Esophagus (tissue), 2 donors: Measurements from ENCODE around the gene TMC1. TPM values are rescaled to one million over a fixed set of nuclear protein-coding genes. Genes with fewer than 3 reads are reported as not detected.

Source experiments
- H3K27ac ChIP-seq, 2 donors: one replicate each; pipeline ENCODE4 v1.5.1; 2013; ENCODE audit warnings: low read depth in 2 of 2, mild to moderate bottlenecking in 2 of 2, inconsistent platforms in 1 of 2, low read length in 1 of 2, moderate library complexity in 1 of 2
- H3K27me3 ChIP-seq, 2 donors: one replicate each; pipeline ENCODE4 v1.6.1; 2013; ENCODE audit warnings: low read length in 2 of 2, control low read depth in 1 of 2, mild to moderate bottlenecking in 1 of 2; ENCODE audit not compliant: insufficient read depth in 2 of 2, control insufficient read depth in 1 of 2
- H3K36me3 ChIP-seq, 2 donors: one replicate each; pipeline ENCODE4 v1.6.1; 2013; ENCODE audit warnings: low read length in 1 of 2; ENCODE audit not compliant: control insufficient read depth in 2 of 2, insufficient read depth in 2 of 2
- H3K4me1 ChIP-seq, 2 donors: one replicate each; pipeline ENCODE4 v1.6.1; 2013; ENCODE audit warnings: low read length in 1 of 2; ENCODE audit not compliant: control insufficient read depth in 2 of 2, insufficient read depth in 2 of 2
- H3K4me3 ChIP-seq, 2 donors: one replicate each; pipeline ENCODE4 v1.5.1; 2013; ENCODE audit warnings: low read length in 2 of 2, mild to moderate bottlenecking in 2 of 2, low read depth in 1 of 2, moderate library complexity in 1 of 2
- H3K9me3 ChIP-seq, 2 donors: one replicate each; pipeline ENCODE4 v1.6.1; 2013; ENCODE audit warnings: mild to moderate bottlenecking in 2 of 2, low read depth in 1 of 2, low read length in 1 of 2, moderate library complexity in 1 of 2; ENCODE audit not compliant: control insufficient read depth in 2 of 2, insufficient read depth in 1 of 2
- WGBS, 2 donors: extraction: QIAGEN DNeasy Blood & Tissue Kit; methylation state at CpG; one replicate each; pipeline ENCODE4 v1.1.7; 2013; 5-methylcytosine and 5-hydroxymethylcytosine counted together
- polyA plus RNA-seq, 2 donors: library from polyadenylated mRNA; stranded (reverse); fragments of 200-250 nt; gene quantifications; one replicate each; pipeline ENCODE4 v1.2.3, GENCODE V29; 2013
- donor health status: healthy with polysubstance abuse.
- donor health status: Bipolar disorder and iron deficiency.

Gene TMC1
- polyA plus RNA-seq, 2 donors, result 6.1 to 10.3 TPM

DNA sequence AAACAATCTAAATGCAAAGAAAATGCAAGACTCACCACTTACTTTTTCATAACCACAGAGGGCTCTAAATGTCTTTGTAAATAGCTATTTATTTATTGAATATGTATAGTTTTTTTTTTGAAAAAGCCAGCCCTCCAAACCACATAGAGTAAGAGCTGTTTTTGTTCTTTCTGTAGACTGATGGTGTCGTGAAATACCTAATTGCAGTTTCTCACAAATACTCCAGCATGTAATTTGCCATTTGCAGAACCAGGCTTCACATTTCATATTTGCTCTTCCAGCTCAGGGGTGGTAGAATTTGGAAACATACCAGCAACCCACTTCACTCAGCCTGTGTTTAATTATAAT is 159.8 kb downstream of the TMC1 start:
- no peaks in the 10 kb centered on the region for H3K36me3 ChIP-seq
- H3K4me3 ChIP-seq, result no peak overlapping the region
- no peak overlapping the region for H3K27ac ChIP-seq
- H3K4me1 ChIP-seq, result no peaks in the 10 kb centered on the region
- no peaks in the 10 kb centered on the region for H3K9me3 ChIP-seq
- no peaks in the 10 kb centered on the region for H3K27me3 ChIP-seq
- WGBS, 2 donors, result 63 to 67% methylated on average over 1 of the region's 1 CpG

- Histone ChIP-seq H3K9me3 (no peaks in the 10 kb centered on the region), H3K27ac (no peak overlapping the region), H3K36me3 (no peaks in the 10 kb centered on the region), H3K4me1 (no peaks in the 10 kb centered on the region), H3K27me3 (no peaks in the 10 kb centered on the region), H3K4me3 (no peak overlapping the region)
- WGBS, 2 donors, result 82 to 87% methylated on average over 2 of the region's 2 CpGs
Observed at GRCh38 chr9:72684615-72685014, 163.2 kb downstream of the TMC1 start.

- Histone ChIP-seq H3K36me3 (no peaks in the 10 kb centered on the region), H3K4me3 (no peak overlapping the region), H3K27me3 (no peaks in the 10 kb centered on the region), H3K9me3 (no peaks in the 10 kb centered on the region), H3K27ac (no peak overlapping the region), H3K4me1 (no peaks in the 10 kb centered on the region)
- WGBS, 2 donors, result 69 to 70% methylated on average over 2 of the region's 2 CpGs
Observed at GRCh38 chr9:72685911-72686310, 164.5 kb downstream of the TMC1 start.

DNA sequence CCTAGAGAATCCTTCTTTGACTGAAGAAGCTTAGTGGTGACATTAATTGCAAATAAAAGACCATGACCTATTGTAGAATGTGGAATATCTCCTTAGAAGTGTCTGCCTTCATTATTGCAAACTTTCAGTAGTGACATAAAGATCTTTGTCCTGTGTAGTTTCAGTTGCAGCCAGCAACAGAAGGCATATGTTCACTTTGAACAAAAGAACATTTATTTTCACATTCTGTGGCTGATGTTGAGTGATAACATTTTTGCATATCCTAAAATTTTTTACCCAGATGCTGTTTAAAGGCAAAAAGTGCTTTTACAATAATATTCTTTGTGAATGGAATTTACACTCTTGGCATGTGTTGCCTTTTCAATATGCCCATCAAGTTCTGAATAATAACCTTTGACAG is 165.9 kb downstream of the TMC1 start:
- Histone ChIP-seq H3K36me3 (no peaks in the 10 kb centered on the region), H3K27me3 (no peaks in the 10 kb centered on the region), H3K4me1 (no peaks in the 10 kb centered on the region), H3K9me3 (no peaks in the 10 kb centered on the region), H3K4me3 (no peak overlapping the region), H3K27ac (no peak overlapping the region)

GRCh38 chr9:72691671-72692070 is 170.3 kb downstream of the TMC1 start:
- Histone ChIP-seq H3K4me1 (no peaks in the 10 kb centered on the region), H3K4me3 (no peak overlapping the region), H3K27me3 (no peaks in the 10 kb centered on the region), H3K9me3 (no peaks in the 10 kb centered on the region), H3K36me3 (no peaks in the 10 kb centered on the region), H3K27ac (no peak overlapping the region)

- H3K27me3 ChIP-seq, result no peaks in the 10 kb centered on the region
- no peaks in the 10 kb centered on the region for H3K9me3 ChIP-seq
- no peak overlapping the region for H3K27ac ChIP-seq
- H3K4me3 ChIP-seq, result no peak overlapping the region
- WGBS, 2 donors, result 83 to 90% methylated on average over 3 of the region's 3 CpGs
- H3K4me1 ChIP-seq, result no peaks in the 10 kb centered on the region
- no peaks in the 10 kb centered on the region for H3K36me3 ChIP-seq
Observed at GRCh38 chr9:72695365-72695764, 174.0 kb downstream of the TMC1 start.

- H3K27me3 ChIP-seq, result no peaks in the 10 kb centered on the region
- no peak overlapping the region for H3K27ac ChIP-seq
- H3K9me3 ChIP-seq, result no peaks in the 10 kb centered on the region
- H3K4me1 ChIP-seq, result no peaks in the 10 kb centered on the region
- no peak overlapping the region for H3K4me3 ChIP-seq
- no peaks in the 10 kb centered on the region for H3K36me3 ChIP-seq
Observed at GRCh38 chr9:72696511-72696910, 175.1 kb downstream of the TMC1 start.

DNA sequence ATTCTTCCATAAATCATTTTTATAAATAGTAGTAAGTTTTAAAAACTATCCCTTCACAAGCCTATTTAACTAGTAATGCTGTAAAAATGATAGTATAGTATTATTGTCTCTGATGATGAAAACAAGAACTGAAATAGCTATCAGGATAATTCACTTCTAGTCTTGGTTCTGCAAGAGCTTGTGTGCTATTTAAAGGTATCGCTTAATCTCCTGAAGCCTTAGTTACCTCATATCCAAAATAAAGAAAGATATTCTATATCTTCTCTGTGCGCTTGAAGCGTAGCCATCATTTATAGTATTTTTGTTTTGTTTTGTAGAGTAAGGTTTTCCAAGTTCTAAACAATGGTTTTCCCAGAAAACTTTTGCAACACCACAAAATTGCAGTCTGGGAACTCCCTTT is 180.1 kb downstream of the TMC1 start:
- Histone ChIP-seq H3K9me3 (no peaks in the 10 kb centered on the region), H3K27ac (no peak overlapping the region), H3K4me1 (no peaks in the 10 kb centered on the region), H3K4me3 (no peak overlapping the region), H3K27me3 (no peaks in the 10 kb centered on the region), H3K36me3 (no peaks in the 10 kb centered on the region)
- WGBS, 2 donors, result 91 to 94% methylated on average over 3 of the region's 3 CpGs

GRCh38 chr9:72703574-72703973 is 182.2 kb downstream of the TMC1 start:
- no peak overlapping the region for H3K4me3 ChIP-seq
- no peaks in the 10 kb centered on the region for H3K4me1 ChIP-seq
- no peak overlapping the region for H3K27ac ChIP-seq
- H3K9me3 ChIP-seq, result no peaks in the 10 kb centered on the region
- no peaks in the 10 kb centered on the region for H3K36me3 ChIP-seq
- 70 to 73% methylated on average over 4 of the region's 4 CpGs for WGBS, 2 donors
- no peaks in the 10 kb centered on the region for H3K27me3 ChIP-seq

GRCh38 chr9:72704688-72705375 is 183.4 kb downstream of the TMC1 start:
- Histone ChIP-seq H3K9me3 (no peaks in the 10 kb centered on the region), H3K4me1 (no peaks in the 10 kb centered on the region), H3K36me3 (no peaks in the 10 kb centered on the region), H3K27ac (no peak overlapping the region), H3K27me3 (no peaks in the 10 kb centered on the region), H3K4me3 (no peak overlapping the region)
- WGBS, 2 donors, result 82 to 88% methylated on average over 1 of the region's 1 CpG
